IMR-90 (cell line): Measurements from ENCODE around the gene OBP2B. TPM values are rescaled to one million over a fixed set of nuclear protein-coding genes. Genes with fewer than 3 reads are reported as not detected.

ENCODE experiments used
- ATAC-seq: fragments of 200-7000 bp; cut with Tn5 transposase; 2 replicates; pipeline ENCODE4 v1.9.1; 2020; ENCODE audit warnings: low read depth, mild to moderate bottlenecking, moderate library complexity
- BruUV-seq: library from RNA; stranded (reverse); fragments of 400-500 nt; replicated peaks from 2 replicates; lab custom pipeline; 2021; lab: Mats Ljungman, UMichigan
- CTCF ChIA-PET: fragments of 300-600 bp; formaldehyde crosslinking; extraction: SDS; loops from one replicate; lab custom pipeline; 2021; ENCODE audit warnings: antibody characterized with exemption; lab: Yijun Ruan, JAX
- POLR2A ChIA-PET: fragments of 300-600 bp; sonication (Branson Sonifier 250); formaldehyde crosslinking; loops from one replicate; lab custom pipeline; 2022; ENCODE audit warnings: antibody characterized with exemption; ENCODE audit not compliant: unreplicated experiment; lab: Charles Lee
- DNase-seq: peaks from one replicate; pipeline ENCODE4 v3.0.0; 2013
- H2AFZ ChIP-seq: replicated peaks from 2 replicates; pipeline ENCODE3; 2013; ENCODE audit warnings: low read length, mild to moderate bottlenecking; ENCODE audit not compliant: poor library complexity
- H2AK5ac ChIP-seq: 2 replicates; pipeline ENCODE4 v1.6.1; 2013; ENCODE audit warnings: low read depth, low read length, inconsistent platforms
- H2AK9ac ChIP-seq: replicated peaks from 2 replicates; pipeline ENCODE3; 2013; ENCODE audit warnings: mild to moderate bottlenecking, low read depth, low read length, moderate library complexity; ENCODE audit not compliant: poor library complexity
- H2BK120ac ChIP-seq: 2 replicates; pipeline ENCODE4 v1.6.1; 2013; ENCODE audit warnings: low read depth, low read length, inconsistent platforms
- H2BK15ac ChIP-seq: 3 replicates; pipeline ENCODE4 v1.6.1; 2013; ENCODE audit warnings: low read depth, low read length, inconsistent platforms
- H2BK20ac ChIP-seq: 2 replicates; pipeline ENCODE4 v1.6.1; 2013; ENCODE audit warnings: low read depth, mild to moderate bottlenecking, inconsistent platforms, low read length, moderate library complexity
- H2BK5ac ChIP-seq: 2 replicates; pipeline ENCODE4 v1.6.1; 2013; ENCODE audit warnings: mild to moderate bottlenecking, low read depth, low read length, inconsistent platforms; ENCODE audit not compliant: poor library complexity, severe bottlenecking
- H3K14ac ChIP-seq: replicated peaks from 2 replicates; pipeline ENCODE4 v1.6.1; 2013; ENCODE audit warnings: low read depth, low read length, inconsistent platforms
- H3K18ac ChIP-seq: 2 replicates; pipeline ENCODE4 v1.6.1; 2013; ENCODE audit warnings: low read depth, low read length, control low read depth
- H3K23ac ChIP-seq: 2 replicates; pipeline ENCODE4 v1.6.1; 2013; ENCODE audit warnings: low read depth, low read length, inconsistent platforms
- H3K27ac ChIP-seq: 2 replicates; pipeline ENCODE4 v1.5.1; 2013; ENCODE audit warnings: mild to moderate bottlenecking, control low read depth, low read length; ENCODE audit not compliant: insufficient read depth
- H3K27me3 ChIP-seq: 2 replicates; pipeline ENCODE4 v1.6.1; 2013; ENCODE audit warnings: low read length; ENCODE audit not compliant: control insufficient read depth, insufficient read depth
- H3K36me3 ChIP-seq: 2 replicates; pipeline ENCODE4 v1.6.1; 2013; ENCODE audit warnings: low read length, mixed read lengths; ENCODE audit not compliant: control insufficient read depth, insufficient read depth
- H3K4ac ChIP-seq: 2 replicates; pipeline ENCODE4 v1.6.1; 2013; ENCODE audit warnings: low read depth, low read length, inconsistent platforms
- H3K4me1 ChIP-seq: 2 replicates; pipeline ENCODE4 v1.6.1; 2013; ENCODE audit warnings: low read length, mixed read lengths; ENCODE audit not compliant: control insufficient read depth, insufficient read depth
- H3K4me2 ChIP-seq: 2 replicates; pipeline ENCODE4 v1.6.1; 2013; ENCODE audit warnings: low read depth, mild to moderate bottlenecking, control low read depth, low read length, moderate library complexity
- H3K4me3 ChIP-seq: 2 replicates; pipeline ENCODE4 v1.5.1; 2013; ENCODE audit warnings: low read depth, mild to moderate bottlenecking, control low read depth, low read length, moderate library complexity; ENCODE audit not compliant: insufficient read depth
- H3K56ac ChIP-seq: 2 replicates; pipeline ENCODE4 v1.6.1; 2013; ENCODE audit warnings: low read length, inconsistent platforms; ENCODE audit not compliant: insufficient read depth; ENCODE audit errors: extremely low read depth
- H3K79me1 ChIP-seq, 2 experiments: 2 replicates each; pipeline ENCODE4 v1.6.1; 2013; ENCODE audit warnings: low read length in 2 of 2, inconsistent platforms in 1 of 2, low read depth in 1 of 2
- H3K9ac ChIP-seq: 2 replicates; pipeline ENCODE4 v1.6.1; 2013; ENCODE audit warnings: low read depth, low read length, control low read depth
- H3K9me1 ChIP-seq: 2 replicates; pipeline ENCODE4 v1.6.1; 2013; ENCODE audit warnings: low read length, inconsistent platforms; ENCODE audit not compliant: insufficient read depth
- H3K9me3 ChIP-seq: 2 replicates; pipeline ENCODE4 v1.6.1; 2013; ENCODE audit warnings: low read length; ENCODE audit not compliant: control insufficient read depth, insufficient read depth
- H4K20me1 ChIP-seq: 2 replicates; pipeline ENCODE4 v1.6.1; 2013; ENCODE audit warnings: low read length, inconsistent platforms; ENCODE audit not compliant: insufficient read depth
- H4K5ac ChIP-seq: 2 replicates; pipeline ENCODE4 v1.6.1; 2013; ENCODE audit warnings: mild to moderate bottlenecking, low read depth, low read length, control low read depth
- H4K8ac ChIP-seq, 2 experiments: 2 replicates each; pipeline ENCODE4 v1.6.1; 2013; ENCODE audit warnings: low read depth in 2 of 2, low read length in 2 of 2, control low read depth in 1 of 2, inconsistent platforms in 1 of 2
- H4K91ac ChIP-seq: 2 replicates; pipeline ENCODE4 v1.6.1; 2013; ENCODE audit warnings: low read depth, low read length, inconsistent platforms; ENCODE audit not compliant: insufficient read depth
- BHLHE40 ChIP-seq: fragments of 150-350 bp; IDR thresholded peaks from 2 replicates; pipeline ENCODE4 v1.6.1; 2016; ENCODE audit warnings: mild to moderate bottlenecking, low read depth, low read length
- CEBPB ChIP-seq: IDR thresholded peaks from 2 replicates; pipeline ENCODE4 v1.6.1; 2012; ENCODE audit warnings: low read depth, low read length, improper control_type of control experiment
- FOS ChIP-seq: fragments of 150-350 bp; IDR thresholded peaks from 2 replicates; pipeline ENCODE4 v1.6.1; 2016; ENCODE audit warnings: low read depth, low read length
- MAFK ChIP-seq: IDR thresholded peaks from 2 replicates; pipeline ENCODE4 v1.6.1; 2012; ENCODE audit warnings: low read depth, low read length, improper control_type of control experiment
- MXI1 ChIP-seq: IDR thresholded peaks from 2 replicates; pipeline ENCODE4 v1.6.1; 2012; ENCODE audit warnings: low read depth, mild to moderate bottlenecking, low read length, moderate library complexity, borderline replicate concordance
- POLR2A ChIP-seq: IDR thresholded peaks from 2 replicates; pipeline ENCODE4 v1.6.1; 2012; ENCODE audit warnings: mild to moderate bottlenecking, low read depth, low read length
- RCOR1 ChIP-seq: IDR thresholded peaks from 2 replicates; pipeline ENCODE4 v1.6.1; 2012; ENCODE audit warnings: mild to moderate bottlenecking, low read length, improper control_type of control experiment; ENCODE audit not compliant: insufficient replicate concordance
- RFX5 ChIP-seq: IDR thresholded peaks from 2 replicates; pipeline ENCODE4 v1.8.0; 2012; ENCODE audit warnings: low read depth, mild to moderate bottlenecking, low read length, moderate library complexity
- WGBS, 2 experiments: methylation state at CpG; one replicate each; pipeline versions ENCODE4 v1.1.5 to v1.1.7; 2013; ENCODE audit warnings: missing lambda C conversion rate in 2 of 2; ENCODE audit not compliant: insufficient read length in 1 of 2; ENCODE audit errors: extremely low coverage in 2 of 2; 5-methylcytosine and 5-hydroxymethylcytosine counted together
- dilution Hi-C: fragments of 300-500 bp; cut with HindIII; formaldehyde crosslinking; loops from one replicate; pipeline ENCODE4 v1.14.3; 2018; ENCODE audit warnings: low sequenced_read_pairs; ENCODE audit not compliant: unreplicated experiment
- in situ Hi-C: fragments of 300-500 bp; cut with MboI; formaldehyde crosslinking; loops from 3 replicates; pipeline ENCODE4 v1.14.3; 2019; ENCODE audit warnings: low sequenced_read_pairs, inconsistent platforms, mixed read lengths
- intact Hi-C: fragments of 100-400 bp; cut with micrococcal nuclease; formaldehyde crosslinking; loops from 2 replicates; pipeline ENCODE4 v1.10.0; 2022
- polyA plus RNA-seq, 3 experiments: library from polyadenylated mRNA; depleted of rRNA; stranded (reverse); fragments of >200 nt; gene quantifications; 2 replicates each; pipeline ENCODE4 v1.2.3, GENCODE V29; 2012; ENCODE audit warnings: low replicate concordance in 1 of 3
- total RNA-seq: library from RNA; depleted of rRNA; stranded (reverse); fragments of >200 nt; gene quantifications from 2 replicates; pipeline ENCODE4 v1.2.3, GENCODE V29; 2012
- TF ChIP-seq, protein P1 (sequence below): conservative IDR thresholded peaks from 2 replicates; pipeline ENCODE4 v1.5.1; 2012; ENCODE audit warnings: mild to moderate bottlenecking, low read depth, low read length, improper control_type of control experiment
- TF ChIP-seq, protein P2 (sequence below): fragments of 150-350 bp; IDR thresholded peaks from 2 replicates; pipeline ENCODE4 v1.6.1; 2016; ENCODE audit warnings: low read depth, mild to moderate bottlenecking, low read length, moderate library complexity, borderline replicate concordance

OBP2B gene
- total and polyA plus RNA-seq, 2 of the 4 experiments (the other 2 are of a cell fraction): not detected

DNA sequence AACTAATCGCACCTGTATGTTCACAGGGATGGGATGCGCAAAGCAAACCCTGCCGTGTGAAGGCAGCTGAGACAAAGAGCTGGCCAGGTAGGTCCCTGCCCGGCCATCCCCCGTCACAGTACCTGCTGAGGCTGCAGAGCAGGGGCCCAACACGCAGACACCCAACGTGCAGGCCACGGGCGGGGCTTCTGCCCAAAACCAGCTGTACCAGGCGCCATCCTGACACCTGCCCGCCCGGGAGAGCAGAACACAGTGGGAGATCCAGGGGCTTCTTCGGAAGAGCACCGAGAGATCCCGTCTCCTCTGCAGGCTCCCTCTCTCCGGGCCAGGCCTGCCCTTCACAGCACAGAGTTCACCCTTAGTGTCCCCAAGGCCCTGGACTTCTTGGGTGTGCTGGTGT is 37.5 kb upstream of the OBP2B start:
- BruUV-seq: no TSS peak
- no peak for ATAC-seq
- no peak overlapping the region for H3K4ac ChIP-seq
- no peak overlapping the region for H3K56ac ChIP-seq
- no peak overlapping the region for H2AK5ac ChIP-seq
- 62% methylated on average over 5 of the region's 16 CpGs; no CpG with 5 or more reads in 1 of the 2 experiments for WGBS, 2 experiments
- H3K4me2 ChIP-seq: no peak overlapping the region
- H2BK20ac ChIP-seq: no peak overlapping the region
- CTCF ChIA-PET: no interaction called here
- H3K27ac ChIP-seq: no peak overlapping the region
- H3K9me3 ChIP-seq: no peaks in the 10 kb centered on the region
- H3K4me1 ChIP-seq: no peaks in the 10 kb centered on the region
- H3K27me3 ChIP-seq: peaks cover 35% of the 10 kb centered on the region
- H3K14ac ChIP-seq: no peak overlapping the region
- no peaks in the 10 kb centered on the region for H3K9me1 ChIP-seq
- H3K36me3 ChIP-seq: no peaks in the 10 kb centered on the region
- H2BK120ac ChIP-seq: no peak overlapping the region
- H3K23ac ChIP-seq: no peak overlapping the region
- no peak for DNase-seq
- H4K5ac ChIP-seq: no peak overlapping the region
- dilution Hi-C loops: no loop called here
- no peaks in the 10 kb centered on the region for H3K79me1 ChIP-seq
- no peak overlapping the region for H3K4me3 ChIP-seq
- POLR2A ChIA-PET: no interaction called here
- H4K91ac ChIP-seq: no peak overlapping the region
- no peak overlapping the region for H2BK15ac ChIP-seq
- no peak overlapping the region for H2BK5ac ChIP-seq
- in situ Hi-C loops: no loop called here
- no peak overlapping the region for H2AK9ac ChIP-seq
- H4K8ac ChIP-seq: no peak overlapping the region
- H3K9ac ChIP-seq: no peak overlapping the region
- no peaks in the 10 kb centered on the region for H4K20me1 ChIP-seq
- no peak overlapping the region for H3K18ac ChIP-seq
- no peak for TF ChIP-seq CEBPB
- TF ChIP-seq POLR2A: no peak
- TF ChIP-seq, protein P1, sequence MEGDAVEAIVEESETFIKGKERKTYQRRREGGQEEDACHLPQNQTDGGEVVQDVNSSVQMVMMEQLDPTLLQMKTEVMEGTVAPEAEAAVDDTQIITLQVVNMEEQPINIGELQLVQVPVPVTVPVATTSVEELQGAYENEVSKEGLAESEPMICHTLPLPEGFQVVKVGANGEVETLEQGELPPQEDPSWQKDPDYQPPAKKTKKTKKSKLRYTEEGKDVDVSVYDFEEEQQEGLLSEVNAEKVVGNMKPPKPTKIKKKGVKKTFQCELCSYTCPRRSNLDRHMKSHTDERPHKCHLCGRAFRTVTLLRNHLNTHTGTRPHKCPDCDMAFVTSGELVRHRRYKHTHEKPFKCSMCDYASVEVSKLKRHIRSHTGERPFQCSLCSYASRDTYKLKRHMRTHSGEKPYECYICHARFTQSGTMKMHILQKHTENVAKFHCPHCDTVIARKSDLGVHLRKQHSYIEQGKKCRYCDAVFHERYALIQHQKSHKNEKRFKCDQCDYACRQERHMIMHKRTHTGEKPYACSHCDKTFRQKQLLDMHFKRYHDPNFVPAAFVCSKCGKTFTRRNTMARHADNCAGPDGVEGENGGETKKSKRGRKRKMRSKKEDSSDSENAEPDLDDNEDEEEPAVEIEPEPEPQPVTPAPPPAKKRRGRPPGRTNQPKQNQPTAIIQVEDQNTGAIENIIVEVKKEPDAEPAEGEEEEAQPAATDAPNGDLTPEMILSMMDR: no peak
- TF ChIP-seq MAFK: no peak
- no peak for TF ChIP-seq RFX5
- no peak for TF ChIP-seq MXI1
- no peak for TF ChIP-seq FOS
- no peak for TF ChIP-seq BHLHE40
- TF ChIP-seq, protein P2, sequence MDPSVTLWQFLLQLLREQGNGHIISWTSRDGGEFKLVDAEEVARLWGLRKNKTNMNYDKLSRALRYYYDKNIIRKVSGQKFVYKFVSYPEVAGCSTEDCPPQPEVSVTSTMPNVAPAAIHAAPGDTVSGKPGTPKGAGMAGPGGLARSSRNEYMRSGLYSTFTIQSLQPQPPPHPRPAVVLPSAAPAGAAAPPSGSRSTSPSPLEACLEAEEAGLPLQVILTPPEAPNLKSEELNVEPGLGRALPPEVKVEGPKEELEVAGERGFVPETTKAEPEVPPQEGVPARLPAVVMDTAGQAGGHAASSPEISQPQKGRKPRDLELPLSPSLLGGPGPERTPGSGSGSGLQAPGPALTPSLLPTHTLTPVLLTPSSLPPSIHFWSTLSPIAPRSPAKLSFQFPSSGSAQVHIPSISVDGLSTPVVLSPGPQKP: no peak
- TF ChIP-seq RCOR1: no peak
- no peak overlapping the region for H2AFZ ChIP-seq
- intact Hi-C loops: no loop called here
